SU-DHL-6 (cell line): Measurements from ENCODE around the gene CEP20.

Experiments used
- CTCF ChIP-seq: fragments of 200-600 bp; sonication (generic); IDR thresholded peaks from one replicate; pipeline ENCODE4 v1.5.1; 2017; ENCODE audit warnings: antibody characterized with exemption, mild to moderate bottlenecking, low read length, moderate library complexity; ENCODE audit not compliant: insufficient read depth, poor library complexity, severe bottlenecking
- EZH2phosphoT487 ChIP-seq: fragments of 200-600 bp; sonication (generic), shearing (Covaris generic); conservative IDR thresholded peaks from 2 replicates; pipeline ENCODE4 v1.6.1; 2018; ENCODE audit warnings: mild to moderate bottlenecking, antibody characterized with exemption, low read length, moderate library complexity, mixed read lengths

DNA sequence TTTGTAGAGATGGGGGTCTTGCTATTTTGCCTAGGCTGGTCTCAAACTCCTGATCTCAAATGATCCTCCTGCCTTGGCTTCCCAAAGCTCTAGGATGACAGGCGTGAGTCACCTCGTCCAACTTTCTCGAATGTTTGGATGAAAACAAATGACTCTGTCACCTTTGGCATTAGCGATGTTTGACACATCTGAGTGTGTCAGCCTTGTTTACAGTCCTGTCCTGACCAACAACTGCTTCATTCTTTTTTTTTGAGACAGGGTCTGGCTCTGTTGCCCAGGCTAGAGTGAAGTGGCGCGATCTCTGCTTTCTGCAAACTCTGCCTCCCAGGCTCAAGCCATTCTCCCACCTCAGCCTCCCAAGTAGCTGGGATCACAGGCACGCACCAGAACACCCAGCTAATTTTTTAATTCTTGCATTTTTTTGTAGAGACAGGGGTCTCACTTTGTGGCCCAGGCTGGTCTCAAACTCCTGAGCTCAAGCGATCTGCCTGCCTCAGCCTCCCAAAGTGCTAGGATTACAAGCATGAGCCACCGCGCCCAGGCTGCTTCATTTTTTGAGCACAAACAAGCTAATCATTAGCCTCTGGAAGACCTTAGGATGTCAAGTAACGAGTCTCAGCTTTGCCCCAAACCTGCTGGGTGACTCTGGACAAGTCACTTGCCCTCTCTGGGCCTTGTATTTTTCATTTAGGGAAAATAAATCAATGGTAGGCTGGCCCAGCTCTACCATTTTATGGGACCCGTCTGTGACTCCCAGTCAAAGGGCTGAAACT is 39.0 kb downstream of the CEP20 start:
- TF ChIP-seq CTCF: no peak
- TF ChIP-seq EZH2phosphoT487: no peak
